C4-2B (cell line): ENCODE data around the gene CEP43.

Experiments used
- H3K27ac ChIP-seq: fragments of 450-650 bp; 2 replicates; pipeline ENCODE4 v1.5.1; 2017
- ZFX ChIP-seq: fragments of 450-650 bp; IDR thresholded peaks from 2 replicates; pipeline ENCODE4 v1.6.1; 2017
- TF ChIP-seq, protein P1 (sequence below): fragments of 450-650 bp; conservative IDR thresholded peaks from 2 replicates; pipeline ENCODE4 v1.5.1; 2017; ENCODE audit warnings: mild to moderate bottlenecking

The CEP43 gene

DNA sequence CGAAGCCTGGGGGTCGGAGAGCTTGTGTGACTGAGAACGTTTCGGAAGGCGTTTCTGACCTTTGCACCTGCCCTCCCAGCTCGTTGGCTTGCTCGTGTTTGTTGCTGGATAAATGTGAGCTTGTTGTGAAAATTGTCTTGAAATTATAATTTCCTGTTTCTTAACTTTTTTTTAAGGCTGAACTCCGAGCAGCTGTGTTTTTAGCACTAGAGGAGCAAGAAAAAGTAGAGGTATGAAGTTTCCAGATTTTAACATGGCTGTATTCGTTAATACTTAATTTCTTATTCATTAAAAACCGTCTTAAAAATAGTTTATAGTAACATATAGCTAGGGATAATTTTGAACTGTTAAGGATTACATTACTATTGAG lies 672 bp downstream of the CEP43 start:
- peak overlapping the region; percentile 94 for H3K27ac ChIP-seq

DNA sequence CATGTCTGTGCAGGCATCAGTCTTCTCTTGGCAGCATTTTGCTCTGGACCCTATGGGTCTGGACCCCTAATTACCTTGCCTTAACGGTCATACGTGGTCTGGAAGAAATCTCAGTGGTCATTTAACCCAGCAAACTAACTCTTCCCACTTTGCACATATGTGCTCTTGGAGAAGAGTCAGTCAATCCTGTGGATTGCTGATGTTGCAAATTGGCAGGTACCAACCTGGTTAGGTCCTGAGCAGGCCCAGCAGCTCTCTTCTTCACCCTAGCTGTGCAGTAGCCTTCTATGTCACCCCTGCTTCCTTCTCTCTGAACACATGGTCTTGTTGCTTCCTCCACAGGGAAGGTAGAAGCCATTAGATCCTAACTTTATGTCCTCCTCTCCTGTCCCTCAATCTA lies 1.6 kb downstream of the CEP43 start:
- H3K27ac ChIP-seq, result no peak overlapping the region
- no peak for TF ChIP-seq ZFX
- TF ChIP-seq, protein P1, sequence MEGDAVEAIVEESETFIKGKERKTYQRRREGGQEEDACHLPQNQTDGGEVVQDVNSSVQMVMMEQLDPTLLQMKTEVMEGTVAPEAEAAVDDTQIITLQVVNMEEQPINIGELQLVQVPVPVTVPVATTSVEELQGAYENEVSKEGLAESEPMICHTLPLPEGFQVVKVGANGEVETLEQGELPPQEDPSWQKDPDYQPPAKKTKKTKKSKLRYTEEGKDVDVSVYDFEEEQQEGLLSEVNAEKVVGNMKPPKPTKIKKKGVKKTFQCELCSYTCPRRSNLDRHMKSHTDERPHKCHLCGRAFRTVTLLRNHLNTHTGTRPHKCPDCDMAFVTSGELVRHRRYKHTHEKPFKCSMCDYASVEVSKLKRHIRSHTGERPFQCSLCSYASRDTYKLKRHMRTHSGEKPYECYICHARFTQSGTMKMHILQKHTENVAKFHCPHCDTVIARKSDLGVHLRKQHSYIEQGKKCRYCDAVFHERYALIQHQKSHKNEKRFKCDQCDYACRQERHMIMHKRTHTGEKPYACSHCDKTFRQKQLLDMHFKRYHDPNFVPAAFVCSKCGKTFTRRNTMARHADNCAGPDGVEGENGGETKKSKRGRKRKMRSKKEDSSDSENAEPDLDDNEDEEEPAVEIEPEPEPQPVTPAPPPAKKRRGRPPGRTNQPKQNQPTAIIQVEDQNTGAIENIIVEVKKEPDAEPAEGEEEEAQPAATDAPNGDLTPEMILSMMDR, result no peak

More for the DNA sequence above, 672 bp downstream of the CEP43 start:
- TF ChIP-seq, protein P1, result no peak
- TF ChIP-seq ZFX, result peak; percentile 23; the same call in 1 of the 2 replicates

DNA sequence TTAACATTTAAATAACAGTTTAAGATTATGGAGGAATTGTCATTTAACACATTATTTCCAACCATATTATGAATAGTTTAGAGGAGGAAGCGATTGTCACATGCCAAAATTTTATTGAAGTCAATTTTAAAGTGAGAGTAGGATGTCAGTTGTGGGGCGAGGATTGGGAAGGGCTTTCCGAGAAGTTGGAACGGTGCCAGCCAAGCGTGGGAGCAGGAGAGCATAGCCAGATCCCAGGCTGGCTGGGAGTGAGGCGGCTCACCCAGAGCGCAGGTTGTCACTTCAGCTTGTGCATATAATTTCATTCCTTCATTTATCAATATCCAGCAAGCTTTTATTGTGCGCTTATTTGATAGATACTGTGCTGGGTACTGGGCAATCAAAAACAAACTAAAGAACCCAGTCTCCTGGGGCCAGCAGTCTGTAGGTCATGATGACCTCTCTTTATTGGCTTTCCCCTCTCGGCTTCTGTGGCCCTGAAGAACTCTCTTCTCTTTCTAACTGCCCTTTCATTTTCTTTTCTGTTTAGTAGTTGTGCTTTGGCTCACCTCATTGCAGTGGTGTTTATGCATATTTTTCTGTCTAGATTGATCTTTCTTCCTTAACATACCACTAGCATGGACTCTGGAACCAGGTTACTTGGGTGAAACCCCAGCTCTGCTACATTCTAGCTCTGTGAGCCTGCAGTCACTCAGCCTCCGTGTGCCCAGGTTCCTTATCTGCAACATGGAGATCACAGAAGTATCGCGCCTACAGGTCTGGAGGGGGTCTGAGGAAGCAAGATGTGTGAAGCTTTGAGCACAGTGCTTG lies 6.4 kb downstream of the CEP43 start:
- no peak overlapping the region for H3K27ac ChIP-seq
- TF ChIP-seq ZFX, result no peak
- TF ChIP-seq, protein P1, result no peak

DNA sequence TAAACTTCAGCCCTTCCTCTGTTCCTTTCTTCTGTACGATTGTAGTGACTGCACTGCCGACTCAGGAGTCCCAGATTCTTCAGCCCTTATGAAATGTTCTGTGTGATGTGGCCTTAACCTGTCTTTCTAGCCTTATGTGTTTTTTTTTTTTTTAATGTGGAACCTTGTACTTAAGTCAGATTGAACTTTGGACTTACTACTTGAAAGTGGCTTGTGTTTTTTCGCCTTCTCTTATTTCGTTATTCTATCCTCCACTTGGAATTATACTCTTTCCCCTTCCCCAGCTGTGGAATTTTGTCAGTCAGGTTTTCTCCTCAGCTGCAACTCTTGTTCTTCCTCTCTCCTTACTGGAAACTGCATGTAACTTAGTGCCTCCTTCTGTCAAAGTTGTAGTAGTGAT lies 8.8 kb downstream of the CEP43 start:
- TF ChIP-seq, protein P1, result no peak
- TF ChIP-seq ZFX, result no peak
- no peak overlapping the region for H3K27ac ChIP-seq

DNA sequence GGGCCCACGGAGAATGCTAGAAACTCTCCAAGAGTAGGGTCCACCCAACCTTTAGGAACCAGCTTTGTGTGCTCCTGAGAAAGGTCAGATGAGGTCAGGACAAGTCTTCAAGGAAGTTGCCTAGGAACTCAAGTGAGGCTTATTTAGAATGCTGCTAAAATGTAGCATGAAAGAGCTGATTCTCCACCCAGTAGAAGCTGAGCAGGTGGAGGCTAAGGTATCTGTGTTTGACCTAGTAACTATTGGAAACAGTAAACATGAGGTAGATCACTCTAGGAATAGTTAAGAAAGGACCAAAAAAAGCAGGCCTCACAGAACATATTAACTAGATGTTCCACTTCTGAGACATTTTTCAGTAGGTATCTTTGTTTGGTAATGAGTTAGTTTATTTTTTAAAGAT lies 13.9 kb downstream of the CEP43 start:
- TF ChIP-seq, protein P1, result no peak
- no peak for TF ChIP-seq ZFX
- no peak overlapping the region for H3K27ac ChIP-seq

DNA sequence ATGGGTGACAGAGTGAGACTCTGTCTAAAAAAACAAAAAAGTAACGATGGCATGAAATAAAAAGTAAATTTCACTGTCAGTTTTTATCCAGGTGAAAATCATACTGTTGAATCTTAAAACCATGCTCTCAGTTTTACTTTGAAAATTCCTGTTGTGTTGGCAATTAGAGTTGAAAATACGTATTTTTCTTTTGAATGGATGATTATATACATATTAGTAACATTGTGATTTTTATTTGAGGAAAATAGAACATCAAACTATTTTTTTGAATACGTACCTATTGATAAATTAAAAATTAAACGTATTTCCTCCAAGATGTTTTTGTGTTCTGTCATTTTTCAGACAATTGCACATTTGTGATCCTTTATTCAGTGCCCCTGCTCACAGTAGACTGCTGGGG lies 14.7 kb downstream of the CEP43 start:
- TF ChIP-seq, protein P1, result no peak
- no peak for TF ChIP-seq ZFX
- no peak overlapping the region for H3K27ac ChIP-seq

DNA sequence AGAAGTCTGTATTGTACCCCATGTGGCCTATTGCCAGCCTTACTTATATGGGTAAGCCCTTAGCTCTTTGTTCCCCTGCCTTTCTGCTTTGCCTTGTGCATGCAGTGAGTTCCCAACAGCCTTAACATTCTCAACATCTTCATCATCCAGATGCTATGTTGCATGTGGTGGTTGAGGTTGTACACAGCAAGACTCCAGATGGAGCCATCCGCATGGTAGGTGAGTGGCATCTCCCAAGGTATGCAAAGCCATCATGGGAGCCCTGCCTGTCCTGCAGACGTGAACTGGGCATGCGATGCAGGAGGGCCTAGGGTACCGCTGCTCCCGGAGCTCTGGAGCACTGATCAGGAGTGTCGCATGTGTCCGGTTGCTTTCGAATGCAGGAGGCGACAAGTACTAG lies 16.1 kb downstream of the CEP43 start:
- no peak overlapping the region for H3K27ac ChIP-seq
- TF ChIP-seq, protein P1, result no peak
- no peak for TF ChIP-seq ZFX
